ENCODE data around the gene AOPEP.

The AOPEP gene

GRCh38 chr9:94931740-94932139 is 205.2 kb downstream of the AOPEP start:
- CTCF ChIA-PET = no interaction called here
- no peak for TF ChIP-seq ZNF658 (tag by site-specific recombination; IDR thresholded peaks at IDR 0.05)
- TF ChIP-seq ZNF354C (tag by site-specific recombination; IDR thresholded peaks at IDR 0.05; ENCODE audit: borderline replicate concordance, low read depth) = no peak
- no peak for TF ChIP-seq ZNF114 (tag by site-specific recombination; IDR thresholded peaks at IDR 0.05)
- TF ChIP-seq KLF8 (tag by site-specific recombination; IDR thresholded peaks at IDR 0.05) = no peak
- no peak for TF ChIP-seq ZNF544 (tag by site-specific recombination; IDR thresholded peaks at IDR 0.05)
- TF ChIP-seq CTCF (tag by site-specific recombination; IDR thresholded peaks at IDR 0.05) = no peak
- TF ChIP-seq, protein P1, sequence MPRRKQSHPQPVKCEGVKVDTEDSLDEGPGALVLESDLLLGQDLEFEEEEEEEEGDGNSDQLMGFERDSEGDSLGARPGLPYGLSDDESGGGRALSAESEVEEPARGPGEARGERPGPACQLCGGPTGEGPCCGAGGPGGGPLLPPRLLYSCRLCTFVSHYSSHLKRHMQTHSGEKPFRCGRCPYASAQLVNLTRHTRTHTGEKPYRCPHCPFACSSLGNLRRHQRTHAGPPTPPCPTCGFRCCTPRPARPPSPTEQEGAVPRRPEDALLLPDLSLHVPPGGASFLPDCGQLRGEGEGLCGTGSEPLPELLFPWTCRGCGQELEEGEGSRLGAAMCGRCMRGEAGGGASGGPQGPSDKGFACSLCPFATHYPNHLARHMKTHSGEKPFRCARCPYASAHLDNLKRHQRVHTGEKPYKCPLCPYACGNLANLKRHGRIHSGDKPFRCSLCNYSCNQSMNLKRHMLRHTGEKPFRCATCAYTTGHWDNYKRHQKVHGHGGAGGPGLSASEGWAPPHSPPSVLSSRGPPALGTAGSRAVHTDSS (tag by site-specific recombination; IDR thresholded peaks at IDR 0.05) = no peak
- TF ChIP-seq, protein P2, sequence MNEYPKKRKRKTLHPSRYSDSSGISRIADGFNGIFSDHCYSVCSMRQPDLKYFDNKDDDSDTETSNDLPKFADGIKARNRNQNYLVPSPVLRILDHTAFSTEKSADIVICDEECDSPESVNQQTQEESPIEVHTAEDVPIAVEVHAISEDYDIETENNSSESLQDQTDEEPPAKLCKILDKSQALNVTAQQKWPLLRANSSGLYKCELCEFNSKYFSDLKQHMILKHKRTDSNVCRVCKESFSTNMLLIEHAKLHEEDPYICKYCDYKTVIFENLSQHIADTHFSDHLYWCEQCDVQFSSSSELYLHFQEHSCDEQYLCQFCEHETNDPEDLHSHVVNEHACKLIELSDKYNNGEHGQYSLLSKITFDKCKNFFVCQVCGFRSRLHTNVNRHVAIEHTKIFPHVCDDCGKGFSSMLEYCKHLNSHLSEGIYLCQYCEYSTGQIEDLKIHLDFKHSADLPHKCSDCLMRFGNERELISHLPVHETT (tag by site-specific recombination; IDR thresholded peaks at IDR 0.05) = no peak
- TF ChIP-seq ZFP3 (tag by site-specific recombination; IDR thresholded peaks at IDR 0.05; ENCODE audit: low read depth) = no peak
- TF ChIP-seq ZNF521 (tag by site-specific recombination; IDR thresholded peaks at IDR 0.05) = no peak
- TF ChIP-seq, protein P3, sequence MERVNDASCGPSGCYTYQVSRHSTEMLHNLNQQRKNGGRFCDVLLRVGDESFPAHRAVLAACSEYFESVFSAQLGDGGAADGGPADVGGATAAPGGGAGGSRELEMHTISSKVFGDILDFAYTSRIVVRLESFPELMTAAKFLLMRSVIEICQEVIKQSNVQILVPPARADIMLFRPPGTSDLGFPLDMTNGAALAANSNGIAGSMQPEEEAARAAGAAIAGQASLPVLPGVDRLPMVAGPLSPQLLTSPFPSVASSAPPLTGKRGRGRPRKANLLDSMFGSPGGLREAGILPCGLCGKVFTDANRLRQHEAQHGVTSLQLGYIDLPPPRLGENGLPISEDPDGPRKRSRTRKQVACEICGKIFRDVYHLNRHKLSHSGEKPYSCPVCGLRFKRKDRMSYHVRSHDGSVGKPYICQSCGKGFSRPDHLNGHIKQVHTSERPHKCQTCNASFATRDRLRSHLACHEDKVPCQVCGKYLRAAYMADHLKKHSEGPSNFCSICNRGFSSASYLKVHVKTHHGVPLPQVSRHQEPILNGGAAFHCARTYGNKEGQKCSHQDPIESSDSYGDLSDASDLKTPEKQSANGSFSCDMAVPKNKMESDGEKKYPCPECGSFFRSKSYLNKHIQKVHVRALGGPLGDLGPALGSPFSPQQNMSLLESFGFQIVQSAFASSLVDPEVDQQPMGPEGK (tag by site-specific recombination; IDR thresholded peaks at IDR 0.05) = no peak
- no peak for TF ChIP-seq IKZF3 (tag by site-specific recombination; IDR thresholded peaks at IDR 0.05)
- TF ChIP-seq ZNF423 (tag by site-specific recombination; IDR thresholded peaks at IDR 0.05) = no peak
- no peak for TF ChIP-seq REPIN1 (tag by site-specific recombination; IDR thresholded peaks at IDR 0.05; ENCODE audit: low read depth)
- TF ChIP-seq ZNF596 (tag by site-specific recombination; IDR thresholded peaks at IDR 0.05) = no peak
- Histone ChIP-seq H3K4me3 (ENCODE audit: low read depth, low read length) (no peak overlapping the region), H3K9me3 (ENCODE audit: control insufficient read depth, insufficient read depth, low read depth, low read length) (no peaks in the 10 kb centered on the region), H3K4me1 (ENCODE audit: control insufficient read depth, insufficient read depth, low read length) (no peaks in the 10 kb centered on the region), H3K27ac (ENCODE audit: extremely low read depth, low read depth, low read length) (no peak overlapping the region), H3K36me3 (ENCODE audit: control insufficient read depth in 2 of 2, insufficient read depth in 1 of 2, low read length in 2 of 2) (no peaks in the 10 kb centered on the region)
- POLR2A ChIA-PET = no interaction called here

DNA sequence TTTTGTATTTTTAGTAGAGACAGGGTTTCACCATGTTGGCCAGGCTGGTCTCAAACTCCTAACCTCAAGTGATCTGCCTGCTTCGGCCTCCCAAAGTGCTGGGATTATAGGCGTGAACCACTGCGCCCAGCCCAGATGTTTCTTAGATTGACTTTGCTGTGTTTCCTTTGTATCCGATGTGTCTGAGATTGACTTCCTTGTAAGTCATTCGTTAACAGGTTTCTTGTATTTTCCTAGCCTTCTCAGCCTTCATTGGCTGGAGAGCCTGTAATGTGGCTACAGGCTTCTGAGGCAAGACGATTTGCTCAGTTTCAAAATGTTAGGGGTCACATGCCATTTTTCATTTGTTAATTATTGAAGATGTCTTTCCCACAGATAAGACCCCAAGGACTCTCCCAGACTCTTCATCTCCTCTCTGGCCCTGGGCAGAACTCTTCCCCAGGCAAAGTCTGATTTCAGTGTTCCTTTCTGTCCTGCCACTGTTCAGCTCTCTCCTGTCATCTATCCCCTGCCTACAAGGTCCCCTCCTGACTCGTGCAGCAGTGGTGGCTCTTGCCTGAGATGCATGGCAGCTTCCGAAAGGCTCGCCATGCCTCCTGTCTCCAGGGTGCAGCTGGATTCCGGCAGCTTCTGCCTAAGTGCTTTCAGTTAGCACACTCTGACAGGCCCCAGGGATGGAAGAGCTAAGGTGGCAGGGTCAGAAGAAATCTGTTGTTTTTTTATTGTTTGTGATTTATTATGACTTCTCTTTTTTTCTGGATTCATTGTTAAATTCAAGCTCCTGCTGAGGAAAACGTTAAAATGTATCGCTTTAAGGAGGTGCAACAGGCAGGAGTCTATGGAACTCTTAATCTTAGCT is 206.4 kb downstream of the AOPEP start:
- no peak overlapping the region for H3K27ac ChIP-seq (ENCODE audit: extremely low read depth, low read depth, low read length)
- no peaks in the 10 kb centered on the region for H3K36me3 ChIP-seq (ENCODE audit: control insufficient read depth in 2 of 2, insufficient read depth in 1 of 2, low read length in 2 of 2)
- CTCF ChIA-PET = interaction anchor here (0.6 kb wide), 1 partner anchor 205 kb away, joined by 3 read pairs; no protein-coding TSS in a partner anchor
- H3K4me3 ChIP-seq (ENCODE audit: low read depth, low read length) = no peak overlapping the region
- no peaks in the 10 kb centered on the region for H3K9me3 ChIP-seq (ENCODE audit: control insufficient read depth, insufficient read depth, low read depth, low read length)
- H3K4me1 ChIP-seq (ENCODE audit: control insufficient read depth, insufficient read depth, low read length) = no peaks in the 10 kb centered on the region
- POLR2A ChIA-PET = no interaction called here
- TF ChIP-seq ZFP69B (tag by site-specific recombination; IDR thresholded peaks at IDR 0.05) (no peak), ZNF214 (tag by site-specific recombination; IDR thresholded peaks at IDR 0.05; ENCODE audit: borderline replicate concordance) (no peak), SP3 (tag by site-specific recombination; IDR thresholded peaks at IDR 0.05) (no peak), ZNF701 (tag by site-specific recombination; IDR thresholded peaks at IDR 0.05) (no peak), ZNF394 (tag by site-specific recombination; IDR thresholded peaks at IDR 0.05; ENCODE audit: borderline replicate concordance) (no peak), ZNF133 (tag by site-specific recombination; IDR thresholded peaks at IDR 0.05) (no peak)
- TF ChIP-seq, protein P4, sequence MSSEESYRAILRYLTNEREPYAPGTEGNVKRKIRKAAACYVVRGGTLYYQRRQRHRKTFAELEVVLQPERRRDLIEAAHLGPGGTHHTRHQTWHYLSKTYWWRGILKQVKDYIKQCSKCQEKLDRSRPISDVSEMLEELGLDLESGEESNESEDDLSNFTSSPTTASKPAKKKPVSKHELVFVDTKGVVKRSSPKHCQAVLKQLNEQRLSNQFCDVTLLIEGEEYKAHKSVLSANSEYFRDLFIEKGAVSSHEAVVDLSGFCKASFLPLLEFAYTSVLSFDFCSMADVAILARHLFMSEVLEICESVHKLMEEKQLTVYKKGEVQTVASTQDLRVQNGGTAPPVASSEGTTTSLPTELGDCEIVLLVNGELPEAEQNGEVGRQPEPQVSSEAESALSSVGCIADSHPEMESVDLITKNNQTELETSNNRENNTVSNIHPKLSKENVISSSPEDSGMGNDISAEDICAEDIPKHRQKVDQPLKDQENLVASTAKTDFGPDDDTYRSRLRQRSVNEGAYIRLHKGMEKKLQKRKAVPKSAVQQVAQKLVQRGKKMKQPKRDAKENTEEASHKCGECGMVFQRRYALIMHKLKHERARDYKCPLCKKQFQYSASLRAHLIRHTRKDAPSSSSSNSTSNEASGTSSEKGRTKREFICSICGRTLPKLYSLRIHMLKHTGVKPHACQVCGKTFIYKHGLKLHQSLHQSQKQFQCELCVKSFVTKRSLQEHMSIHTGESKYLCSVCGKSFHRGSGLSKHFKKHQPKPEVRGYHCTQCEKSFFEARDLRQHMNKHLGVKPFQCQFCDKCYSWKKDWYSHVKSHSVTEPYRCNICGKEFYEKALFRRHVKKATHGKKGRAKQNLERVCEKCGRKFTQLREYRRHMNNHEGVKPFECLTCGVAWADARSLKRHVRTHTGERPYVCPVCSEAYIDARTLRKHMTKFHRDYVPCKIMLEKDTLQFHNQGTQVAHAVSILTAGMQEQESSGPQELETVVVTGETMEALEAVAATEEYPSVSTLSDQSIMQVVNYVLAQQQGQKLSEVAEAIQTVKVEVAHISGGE (tag by site-specific recombination; conservative IDR thresholded peaks at IDR 0.05; ENCODE audit: low read depth) = no peak

Measured in HEK293 (cell line).